ENCODE results near the gene TLL1.

TLL1 gene

GRCh38 chr4:165872461-165873297 is at the start of gene TLL1:
Gene TLL1, plus strand, starts transcription at chr4:165873237. Its CDS starts 668 bp downstream, at chr4:165873905.
- no peak for DNase-seq (ENCODE audit: low spot score)

- no peak for DNase-seq (ENCODE audit: low spot score)
Measured at GRCh38 chr4:165826166-165826565, 46.9 kb upstream of the TLL1 start.

- DNase-seq (ENCODE audit: low spot score): no peak
Measured at GRCh38 chr4:165827018-165827417, 46.0 kb upstream of the TLL1 start.

GRCh38 chr4:165828928-165829327 is 44.1 kb upstream of the TLL1 start:
- DNase-seq (ENCODE audit: low spot score): no peak

- DNase-seq (ENCODE audit: low spot score): no peak
Measured at GRCh38 chr4:165834116-165834515, 38.9 kb upstream of the TLL1 start.

- DNase-seq (ENCODE audit: low spot score): no peak
Measured at GRCh38 chr4:165838575-165838974, 34.5 kb upstream of the TLL1 start.

GRCh38 chr4:165839615-165840333 is 33.3 kb upstream of the TLL1 start:
- DNase-seq (ENCODE audit: low spot score): no peak

GRCh38 chr4:165842684-165843083 is 30.4 kb upstream of the TLL1 start:
- DNase-seq (ENCODE audit: low spot score): no peak

GRCh38 chr4:165844161-165844560 is 28.9 kb upstream of the TLL1 start:
- no peak for DNase-seq (ENCODE audit: low spot score)

- no peak for DNase-seq (ENCODE audit: low spot score)
Measured at GRCh38 chr4:165851256-165851655, 21.8 kb upstream of the TLL1 start.

- no peak for DNase-seq (ENCODE audit: low spot score)
Measured at GRCh38 chr4:165855191-165855590, 17.8 kb upstream of the TLL1 start.

- no peak for DNase-seq (ENCODE audit: low spot score)
Measured at GRCh38 chr4:165861363-165861762, 11.7 kb upstream of the TLL1 start.

- no peak for DNase-seq (ENCODE audit: low spot score)
Measured at GRCh38 chr4:165864271-165864670, 8.8 kb upstream of the TLL1 start.

GRCh38 chr4:165866019-165866650 is 6.9 kb upstream of the TLL1 start:
- DNase-seq (ENCODE audit: low spot score): no peak

- DNase-seq (ENCODE audit: low spot score): no peak
Measured at GRCh38 chr4:165867961-165868360, 5.1 kb upstream of the TLL1 start.

- no peak for DNase-seq (ENCODE audit: low spot score)
Measured at GRCh38 chr4:165873298-165874071, 448 bp downstream of the TLL1 start.

- DNase-seq (ENCODE audit: low spot score): no peak
Measured at GRCh38 chr4:165874072-165874790, 1.2 kb downstream of the TLL1 start.

GRCh38 chr4:165874791-165875371 is 1.8 kb downstream of the TLL1 start:
- no peak for DNase-seq (ENCODE audit: low spot score)

- no peak for DNase-seq (ENCODE audit: low spot score)
Measured at GRCh38 chr4:165875446-165875845, 2.4 kb downstream of the TLL1 start.

GRCh38 chr4:165877286-165877685 is 4.2 kb downstream of the TLL1 start:
- no peak for DNase-seq (ENCODE audit: low spot score)

- no peak for DNase-seq (ENCODE audit: low spot score)
Measured at GRCh38 chr4:165879641-165880040, 6.6 kb downstream of the TLL1 start.

Measured in COLO829 (cell line).